Neural progenitor cell (in vitro differentiated cells): ENCODE results near the gene HNRNPAB. TPM values are rescaled to one million over a fixed set of nuclear protein-coding genes. Genes with fewer than 3 reads are reported as not detected.

Experiments used
- DNase-seq: peaks from one replicate; pipeline ENCODE4 v3.0.0-alpha.2; 2016; ENCODE audit warnings: low spot score
- H2AFZ ChIP-seq: fragments of 200-600 bp; sonication (generic); replicated peaks from 2 replicates; pipeline ENCODE4 v1.6.1; 2016; ENCODE audit warnings: antibody characterized with exemption
- H3F3A ChIP-seq: fragments of 200-600 bp; sonication (generic); 2 replicates; pipeline ENCODE4 v1.6.1; 2016; ENCODE audit warnings: antibody characterized with exemption, low read depth
- H3K27ac ChIP-seq: fragments of 200-600 bp; sonication (generic); 2 replicates; pipeline ENCODE4 v1.5.1; 2016; ENCODE audit warnings: mild to moderate bottlenecking
- H3K27me3 ChIP-seq: fragments of 200-600 bp; sonication (generic); 2 replicates; pipeline ENCODE4 v1.6.1; 2016; ENCODE audit warnings: mild to moderate bottlenecking, moderate library complexity
- H3K36me3 ChIP-seq: fragments of 200-600 bp; sonication (generic); 2 replicates; pipeline ENCODE4 v1.5.1; 2016
- H3K4me1 ChIP-seq: fragments of 200-600 bp; sonication (generic); 2 replicates; pipeline ENCODE4 v1.6.1; 2016; ENCODE audit warnings: mixed run types
- H3K4me2 ChIP-seq: fragments of 200-600 bp; sonication (generic); 2 replicates; pipeline ENCODE4 v1.6.1; 2016
- H3K4me3 ChIP-seq: fragments of 200-600 bp; sonication (generic); 2 replicates; pipeline ENCODE4 v1.5.1; 2016
- H3K79me2 ChIP-seq: fragments of 200-600 bp; sonication (generic); 2 replicates; pipeline ENCODE4 v1.6.1; 2016; ENCODE audit warnings: low read depth
- H3K9ac ChIP-seq: fragments of 200-600 bp; sonication (generic); 2 replicates; pipeline ENCODE4 v1.6.1; 2016
- H3K9me3 ChIP-seq: fragments of 200-600 bp; sonication (generic); 2 replicates; pipeline ENCODE4 v1.5.1; 2016; ENCODE audit warnings: low read depth
- H4K20me1 ChIP-seq: fragments of 200-600 bp; sonication (generic); 2 replicates; pipeline ENCODE4 v1.6.1; 2016; ENCODE audit warnings: low read depth
- H3K27ac Mint-ChIP-seq: 3 replicates; pipeline ENCODE4 v1.8.0; 2021; ENCODE audit warnings: mixed read lengths
- H3K27me3 Mint-ChIP-seq: 2 replicates; pipeline ENCODE4 v1.8.0; 2022; ENCODE audit warnings: low read depth, mild to moderate bottlenecking, inconsistent platforms, moderate library complexity, mixed read lengths; ENCODE audit not compliant: insufficient read depth
- H3K36me3 Mint-ChIP-seq: 3 replicates; pipeline ENCODE4 v1.8.0; 2021; ENCODE audit warnings: mixed read lengths
- H3K4me1 Mint-ChIP-seq: 3 replicates; pipeline ENCODE4 v1.8.0; 2021; ENCODE audit warnings: mixed read lengths
- H3K4me3 Mint-ChIP-seq: 3 replicates; pipeline ENCODE4 v1.8.0; 2021; ENCODE audit warnings: mild to moderate bottlenecking, moderate library complexity, mixed read lengths
- H3K9me3 Mint-ChIP-seq: 3 replicates; pipeline ENCODE4 v1.8.0; 2020; ENCODE audit warnings: mixed read lengths
- CTCF ChIP-seq: fragments of 200-600 bp; sonication (generic); IDR thresholded peaks from 2 replicates; pipeline ENCODE4 v1.5.1; 2017; ENCODE audit warnings: antibody characterized with exemption, mild to moderate bottlenecking
- EZH2 ChIP-seq: fragments of 200-600 bp; sonication (generic); IDR thresholded peaks from 2 replicates; pipeline ENCODE4 v1.6.1; 2017; ENCODE audit warnings: antibody characterized with exemption, mild to moderate bottlenecking, moderate library complexity
- EZH2phosphoT487 ChIP-seq: fragments of 200-600 bp; sonication (generic); IDR thresholded peaks from 2 replicates; pipeline ENCODE4 v1.6.1; 2017; ENCODE audit warnings: antibody characterized with exemption
- total RNA-seq: library from RNA; depleted of rRNA; stranded (reverse); fragments of >200 nt; gene quantifications from 2 replicates; pipeline ENCODE4 v1.2.3, GENCODE V29; 2015; ENCODE audit warnings: low replicate concordance

Gene HNRNPAB
- total RNA-seq, 1 donor from 2014 or later, result 195 TPM

GRCh38 chr5:178186427-178186826 lies 17.9 kb upstream of the HNRNPAB start:
- H3K9me3 Mint-ChIP-seq, result no peaks in the 10 kb centered on the region
- H3K27ac ChIP-seq, result no peak overlapping the region
- H3K36me3 ChIP-seq, result no peaks in the 10 kb centered on the region
- H2AFZ ChIP-seq, result no peak overlapping the region
- peaks cover 2% of the 10 kb centered on the region for H3K4me1 Mint-ChIP-seq
- H4K20me1 ChIP-seq, result no peaks in the 10 kb centered on the region
- H3K79me2 ChIP-seq, result no peaks in the 10 kb centered on the region
- H3K27me3 Mint-ChIP-seq, result peaks cover 7% of the 10 kb centered on the region
- H3F3A ChIP-seq, result no peaks in the 10 kb centered on the region
- H3K4me3 Mint-ChIP-seq, result no peak overlapping the region
- no peaks in the 10 kb centered on the region for H3K27me3 ChIP-seq
- H3K4me1 ChIP-seq, result no peaks in the 10 kb centered on the region
- H3K27ac Mint-ChIP-seq, result no peak overlapping the region
- no peak overlapping the region for H3K9ac ChIP-seq
- no peak overlapping the region for H3K4me2 ChIP-seq
- no peaks in the 10 kb centered on the region for H3K9me3 ChIP-seq
- no peak for DNase-seq
- H3K36me3 Mint-ChIP-seq, result no peaks in the 10 kb centered on the region
- no peak overlapping the region for H3K4me3 ChIP-seq
- no peak for TF ChIP-seq CTCF
- TF ChIP-seq EZH2, result no peak
- no peak for TF ChIP-seq EZH2phosphoT487

- no peaks in the 10 kb centered on the region for H3K9me3 Mint-ChIP-seq
- TF ChIP-seq EZH2phosphoT487 (no peak), CTCF (no peak), EZH2 (no peak)
Observed at GRCh38 chr5:178187014-178187413, 17.3 kb upstream of the HNRNPAB start, which contains the start of gene GMCL2. Gene GMCL2, minus strand, starts transcription at chr5:178187371. Its CDS starts 72 bp downstream, at chr5:178187299.

GRCh38 chr5:178189433-178189832 lies 14.9 kb upstream of the HNRNPAB start:
- Histone ChIP-seq H3K36me3 (no peaks in the 10 kb centered on the region), H3K9me3 (no peaks in the 10 kb centered on the region), H3K9ac (no peak overlapping the region), H3K79me2 (no peaks in the 10 kb centered on the region), H3K4me2 (no peak overlapping the region), H3F3A (no peaks in the 10 kb centered on the region), H3K27ac (no peak overlapping the region), H2AFZ (no peak overlapping the region), H3K4me1 (no peaks in the 10 kb centered on the region), H4K20me1 (no peaks in the 10 kb centered on the region), H3K27me3 (no peaks in the 10 kb centered on the region), H3K4me3 (no peak overlapping the region)
- no peak for DNase-seq
- H3K4me3 Mint-ChIP-seq, result no peak overlapping the region
- H3K27me3 Mint-ChIP-seq, result peaks cover 3% of the 10 kb centered on the region
- no peak overlapping the region for H3K27ac Mint-ChIP-seq
- TF ChIP-seq EZH2, result no peak
- no peak for TF ChIP-seq CTCF
- no peak for TF ChIP-seq EZH2phosphoT487
- peaks cover 8% of the 10 kb centered on the region for H3K4me1 Mint-ChIP-seq
- H3K36me3 Mint-ChIP-seq, result no peaks in the 10 kb centered on the region
- H3K9me3 Mint-ChIP-seq, result peaks cover 7% of the 10 kb centered on the region

More at GRCh38 chr5:178187014-178187413, 17.3 kb upstream of the HNRNPAB start, which contains the start of gene GMCL2:
- Mint-ChIP-seq H3K27me3 (peaks cover 6% of the 10 kb centered on the region), H3K4me3 (no peak within 1 kb of the TSS), H3K36me3 (no peaks in the 10 kb centered on the region), H3K4me1 (peaks cover 2% of the 10 kb centered on the region), H3K27ac (no peak within 1 kb of the TSS)
- no peaks in the 10 kb centered on the region for H3K79me2 ChIP-seq
- H2AFZ ChIP-seq, result no peak within 1 kb of the TSS
- no peaks in the 10 kb centered on the region for H3K9me3 ChIP-seq
- no peak for DNase-seq
- no peaks in the 10 kb centered on the region for H3K4me1 ChIP-seq
- H3F3A ChIP-seq, result no peaks in the 10 kb centered on the region
- H3K9ac ChIP-seq, result no peak within 1 kb of the TSS
- no peak within 1 kb of the TSS for H3K4me2 ChIP-seq
- no peak within 1 kb of the TSS for H3K27ac ChIP-seq
- no peaks in the 10 kb centered on the region for H3K36me3 ChIP-seq
- H3K4me3 ChIP-seq, result no peak within 1 kb of the TSS
- no peaks in the 10 kb centered on the region for H4K20me1 ChIP-seq
- H3K27me3 ChIP-seq, result no peaks in the 10 kb centered on the region
